Lung (tissue), 12 donors: ENCODE results near the gene NABP1. TPM values are rescaled to one million over a fixed set of nuclear protein-coding genes. Genes with fewer than 3 reads are reported as not detected.

ENCODE experiments used
- ATAC-seq: fragments of 200-7000 bp; cut with Tn5 transposase; one replicate; pipeline ENCODE4 v1.9.1; 2020; ENCODE audit warnings: moderate number of reproducible peaks; ENCODE audit not compliant: insufficient read depth, low FRiP score
- DNase-seq, 3 donors: peaks; one replicate each; pipeline ENCODE4 v3.0.0-alpha.2; 2013 to 2017
- H3K27ac ChIP-seq, 2 donors: one replicate each; pipeline ENCODE4 v1.5.1; 2013; ENCODE audit warnings: mild to moderate bottlenecking in 2 of 2, moderate library complexity in 2 of 2, control low read depth in 1 of 2, inconsistent platforms in 1 of 2, low read depth in 1 of 2, low read length in 1 of 2
- H3K27me3 ChIP-seq, 3 donors: one replicate each; pipeline ENCODE4 v1.5.1; 2013; ENCODE audit warnings: low read length in 2 of 3; ENCODE audit not compliant: control insufficient read depth in 3 of 3, insufficient read depth in 3 of 3
- H3K36me3 ChIP-seq, 4 donors: one replicate each; pipeline ENCODE4 v1.5.1; 2013; ENCODE audit warnings: low read length in 4 of 4, mild to moderate bottlenecking in 1 of 4, moderate library complexity in 1 of 4; ENCODE audit not compliant: control insufficient read depth in 4 of 4, insufficient read depth in 4 of 4
- H3K4me1 ChIP-seq, 5 donors: one replicate each; pipeline ENCODE4 v1.5.1; 2013; ENCODE audit warnings: low read length in 5 of 5, mild to moderate bottlenecking in 2 of 5, moderate library complexity in 1 of 5; ENCODE audit not compliant: control insufficient read depth in 5 of 5, insufficient read depth in 5 of 5
- H3K4me3 ChIP-seq: one replicate; pipeline ENCODE4 v1.5.1; 2013; ENCODE audit warnings: mild to moderate bottlenecking, control low read depth, moderate library complexity
- H3K9ac ChIP-seq, 2 donors: one replicate each; pipeline ENCODE4 v1.5.1; 2013; ENCODE audit warnings: low read length in 2 of 2, control low read depth in 1 of 2; ENCODE audit not compliant: insufficient read depth in 1 of 2
- H3K9me3 ChIP-seq, 4 donors: one replicate each; pipeline ENCODE4 v1.5.1; 2013; ENCODE audit warnings: low read length in 3 of 4, mild to moderate bottlenecking in 1 of 4, moderate library complexity in 1 of 4; ENCODE audit not compliant: control insufficient read depth in 4 of 4, insufficient read depth in 3 of 4
- polyA plus RNA-seq, 2 donors: library from polyadenylated mRNA; stranded (reverse); fragments of 200-250 nt; gene quantifications; one replicate each; pipeline ENCODE4 v1.2.1, GENCODE V29; 2013
- total RNA-seq, 2 donors: library from RNA; depleted of rRNA in 1 of 2; stranded (reverse); fragments of >200 nt in 1 of 2; gene quantifications; one replicate each; pipeline ENCODE4 v1.2.1, GENCODE V29; 2014 to 2021
- TF ChIP-seq, protein P1 (sequence below): IDR thresholded peaks from 2 replicates; pipeline ENCODE4 v1.5.1; 2012; ENCODE audit warnings: mild to moderate bottlenecking; ENCODE audit errors: control extremely low read depth, extremely low read depth
- donor health status: control.
- donor health status: control.
- donor health status: Bipolar disorder and iron deficiency.
- donor health status: healthy.
- donor health status: DM: yes; HTN: yes; CAD: no.

Gene NABP1
- total and polyA plus RNA-seq, 4 donors: 22.5 to 66.3 (median 49.1) TPM

GRCh38 chr2:191656391-191656790 lies 21.5 kb upstream of the NABP1 start:
- peak overlapping the region in 1 of 2 donors; percentile 45 for H3K27ac ChIP-seq
- H3K27me3 ChIP-seq: no peaks in the 10 kb centered on the region
- TF ChIP-seq, protein P1, sequence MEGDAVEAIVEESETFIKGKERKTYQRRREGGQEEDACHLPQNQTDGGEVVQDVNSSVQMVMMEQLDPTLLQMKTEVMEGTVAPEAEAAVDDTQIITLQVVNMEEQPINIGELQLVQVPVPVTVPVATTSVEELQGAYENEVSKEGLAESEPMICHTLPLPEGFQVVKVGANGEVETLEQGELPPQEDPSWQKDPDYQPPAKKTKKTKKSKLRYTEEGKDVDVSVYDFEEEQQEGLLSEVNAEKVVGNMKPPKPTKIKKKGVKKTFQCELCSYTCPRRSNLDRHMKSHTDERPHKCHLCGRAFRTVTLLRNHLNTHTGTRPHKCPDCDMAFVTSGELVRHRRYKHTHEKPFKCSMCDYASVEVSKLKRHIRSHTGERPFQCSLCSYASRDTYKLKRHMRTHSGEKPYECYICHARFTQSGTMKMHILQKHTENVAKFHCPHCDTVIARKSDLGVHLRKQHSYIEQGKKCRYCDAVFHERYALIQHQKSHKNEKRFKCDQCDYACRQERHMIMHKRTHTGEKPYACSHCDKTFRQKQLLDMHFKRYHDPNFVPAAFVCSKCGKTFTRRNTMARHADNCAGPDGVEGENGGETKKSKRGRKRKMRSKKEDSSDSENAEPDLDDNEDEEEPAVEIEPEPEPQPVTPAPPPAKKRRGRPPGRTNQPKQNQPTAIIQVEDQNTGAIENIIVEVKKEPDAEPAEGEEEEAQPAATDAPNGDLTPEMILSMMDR: no peak
- no peak overlapping the region for H3K4me3 ChIP-seq
- ATAC-seq (peak; percentile 58), DNase-seq (peak in 2 of 3 donors; percentile 56 to 76)
- H3K4me1 ChIP-seq: no peaks in the 10 kb centered on the region
- H3K9ac ChIP-seq: no peak overlapping the region
- H3K36me3 ChIP-seq: no peaks in the 10 kb centered on the region
- no peaks in the 10 kb centered on the region for H3K9me3 ChIP-seq

- Histone ChIP-seq H3K4me3 (no peak overlapping the region), H3K36me3 (no peaks in the 10 kb centered on the region), H3K9me3 (no peaks in the 10 kb centered on the region), H3K9ac (no peak overlapping the region), H3K27me3 (no peaks in the 10 kb centered on the region), H3K27ac (peak overlapping the region in 1 of 2 donors; percentile 45), H3K4me1 (no peaks in the 10 kb centered on the region)
- DNase-seq (no peak), ATAC-seq (no peak)
- TF ChIP-seq, protein P1: no peak
These were observed 21.1 kb upstream of the NABP1 start for GRCh38 chr2:191656792-191657191.

- Histone ChIP-seq H3K4me1 (no peaks in the 10 kb centered on the region), H3K4me3 (no peak overlapping the region), H3K36me3 (no peaks in the 10 kb centered on the region), H3K9ac (no peak overlapping the region), H3K9me3 (no peaks in the 10 kb centered on the region), H3K27ac (no peak overlapping the region), H3K27me3 (no peaks in the 10 kb centered on the region)
- DNase-seq (no peak), ATAC-seq (no peak)
- TF ChIP-seq, protein P1: no peak
These were observed 20.0 kb upstream of the NABP1 start for GRCh38 chr2:191657977-191658376.

GRCh38 chr2:191659198-191659597 lies 18.7 kb upstream of the NABP1 start:
- Histone ChIP-seq H3K4me1 (no peaks in the 10 kb centered on the region), H3K9me3 (no peaks in the 10 kb centered on the region), H3K9ac (no peak overlapping the region), H3K36me3 (no peaks in the 10 kb centered on the region), H3K4me3 (no peak overlapping the region), H3K27ac (no peak overlapping the region), H3K27me3 (no peaks in the 10 kb centered on the region)
- TF ChIP-seq, protein P1: no peak
- ATAC-seq: no peak
- no peak for DNase-seq
